Ammon's horn (tissue), 1 donor: Measurements from ENCODE around the gene HESX1.

Source experiments
- DNase-seq: peaks from one replicate; pipeline ENCODE4 v3.0.0-alpha.2; 2016; ENCODE audit warnings: low spot score

Gene HESX1

GRCh38 chr3:57199895-57200297 lies at the start of gene HESX1:
Gene HESX1, minus strand, starts transcription at chr3:57199978. Its CDS starts 60 bp downstream, at chr3:57199918.
- DNase-seq: no peak

GRCh38 chr3:57244946-57245345 lies 45.2 kb upstream of the HESX1 start:
- DNase-seq: no peak

GRCh38 chr3:57234613-57235575 lies 35.1 kb upstream of the HESX1 start:
- no peak for DNase-seq

- DNase-seq: no peak
Observed at GRCh38 chr3:57233799-57234198, 34.0 kb upstream of the HESX1 start.

GRCh38 chr3:57230006-57230405 lies 30.2 kb upstream of the HESX1 start:
- DNase-seq: no peak

- peak; percentile 81 for DNase-seq
Observed at GRCh38 chr3:57227930-57228751, 28.4 kb upstream of the HESX1 start.

GRCh38 chr3:57227204-57227929 lies 27.6 kb upstream of the HESX1 start, which contains the start of gene APPL1:
Gene APPL1, plus strand, starts transcription at chr3:57227729. Its CDS starts 155 bp downstream, at chr3:57227884.
- DNase-seq: peak; percentile 95

- no peak for DNase-seq
Observed at GRCh38 chr3:57226176-57226575, 26.4 kb upstream of the HESX1 start.

GRCh38 chr3:57224856-57225255 lies 25.1 kb upstream of the HESX1 start:
- no peak for DNase-seq

- DNase-seq: peak; percentile 38
Observed at GRCh38 chr3:57221883-57222282, 22.1 kb upstream of the HESX1 start.

- DNase-seq: no peak
Observed at GRCh38 chr3:57206423-57206822, 6.6 kb upstream of the HESX1 start.

GRCh38 chr3:57194641-57195040 lies 5.1 kb downstream of the HESX1 start:
- no peak for DNase-seq

GRCh38 chr3:57192028-57192427 lies 7.8 kb downstream of the HESX1 start:
- DNase-seq: no peak

- no peak for DNase-seq
Observed at GRCh38 chr3:57184526-57184925, 15.3 kb downstream of the HESX1 start.

GRCh38 chr3:57179580-57180410 lies 20.0 kb downstream of the HESX1 start:
- DNase-seq: peak; percentile 14

- DNase-seq: no peak
Observed at GRCh38 chr3:57176045-57176444, 23.7 kb downstream of the HESX1 start.

- no peak for DNase-seq
Observed at GRCh38 chr3:57173687-57174086, 26.1 kb downstream of the HESX1 start.

- DNase-seq: no peak
Observed at GRCh38 chr3:57170946-57171345, 28.8 kb downstream of the HESX1 start.

GRCh38 chr3:57169872-57170623 lies 29.7 kb downstream of the HESX1 start:
- DNase-seq: peak; percentile 85

- DNase-seq: no peak
Observed at GRCh38 chr3:57169108-57169507, 30.7 kb downstream of the HESX1 start.
